Ovary (tissue), 9 donors: ENCODE results near the gene CLDN9. TPM values are rescaled to one million over a fixed set of nuclear protein-coding genes. Genes with fewer than 3 reads are reported as not detected.

Experiments
- DNase-seq, 5 donors: peaks; one replicate each; pipeline ENCODE4 v3.0.0-alpha.2; 2019 to 2020
- H3K27ac ChIP-seq, 2 donors: fragments of 200-600 bp; one replicate each; pipeline versions ENCODE4 v1.5.1 to v1.8.0; 2019 to 2022
- H3K27me3 ChIP-seq: fragments of 200-600 bp; one replicate; pipeline ENCODE4 v1.8.0; 2022
- H3K36me3 ChIP-seq: fragments of 200-600 bp; sonication (generic); one replicate; pipeline ENCODE4 v1.5.1; 2019
- H3K4me1 ChIP-seq: one replicate; pipeline ENCODE4 v1.8.1; 2013; ENCODE audit warnings: mild to moderate bottlenecking, moderate library complexity; ENCODE audit not compliant: insufficient read depth
- H3K4me3 ChIP-seq: fragments of 200-600 bp; sonication (generic); one replicate; pipeline ENCODE4 v1.5.1; 2017
- H3K9me3 ChIP-seq, 2 donors: fragments of 200-600 bp in 1 of 2; sonication (generic) in 1 of 2; one replicate each; pipeline versions ENCODE4 v1.5.1 to v1.8.1; 2013 to 2019; ENCODE audit warnings: mild to moderate bottlenecking in 1 of 2, moderate library complexity in 1 of 2
- EP300 ChIP-seq: sonication (generic); formaldehyde crosslinking; IDR thresholded peaks from one replicate; pipeline ENCODE4 v1.6.1; 2017; ENCODE audit warnings: antibody characterized with exemption
- POLR2A ChIP-seq: fragments of 450-650 bp; IDR thresholded peaks from one replicate; pipeline ENCODE4 v1.6.1; 2017; ENCODE audit warnings: antibody characterized with exemption, mild to moderate bottlenecking, moderate library complexity
- WGBS, 3 donors: extraction: QIAGEN DNeasy Blood & Tissue Kit in 1 of 3; methylation state at CpG; one replicate each; pipeline versions ENCODE4 v1.1.5 to v1.1.7; 2013 to 2017; 5-methylcytosine and 5-hydroxymethylcytosine counted together
- intact Hi-C, 4 donors: fragments of 100-400 bp; cut with DNase I; formaldehyde crosslinking; loops; one replicate each; pipeline versions ENCODE4 v1.11.0 to v1.15.1; 2022 to 2023
- polyA plus RNA-seq, 2 donors: library from polyadenylated mRNA; stranded (reverse); fragments of 200-250 nt in 1 of 2; fragments of 350-450 nt in 1 of 2; fragmentation: Illumina TruSeq in 1 of 2; extraction: RNeasy Lipid Tissue Mini Kit (QIAGEN cat#74804) in 1 of 2; gene quantifications; one replicate each; pipeline ENCODE4 v1.2.3, GENCODE V29; 2013 to 2014
- total RNA-seq, 7 donors: library from RNA; depleted of rRNA in 2 of 7; stranded (reverse); fragments of >200 nt in 2 of 7; fragmentation: NEBNext Ultra II Directional in 3 of 7; extraction: Animal tissue kit (Norgen Biotek cat#: 25700) in 3 of 7; gene quantifications; one replicate each; pipeline versions ENCODE4 v1.1.0 to v1.2.4, GENCODE V29; 2016 to 2023
- TF ChIP-seq, protein P1 (sequence below), 3 donors: fragments of 450-650 bp in 2 of 3; fragments of 200-600 bp in 1 of 3; IDR thresholded peaks; one replicate each; pipeline versions ENCODE4 v1.5.1 to v1.8.0; 2016 to 2022; ENCODE audit warnings: antibody characterized with exemption in 3 of 3, mild to moderate bottlenecking in 1 of 3
- donor health status: DM: no; HTN: no; CAD: no; lungs with moderate emphysema.
- donor health status: DM: no; HTN: no; CAD: no.
- donor health status: Bipolar disorder and iron deficiency.
- donor health status: DM: yes; HTN: yes; CAD: no.
- donor health status: DM: no; HTN: no; CAD: no.
- donor health status: DM: yes; HTN: yes; CAD: no.

Gene CLDN9
- total and polyA plus RNA-seq, 9 donors: 0.11 to 0.24 (median 0.19) TPM; not detected in 5

DNA sequence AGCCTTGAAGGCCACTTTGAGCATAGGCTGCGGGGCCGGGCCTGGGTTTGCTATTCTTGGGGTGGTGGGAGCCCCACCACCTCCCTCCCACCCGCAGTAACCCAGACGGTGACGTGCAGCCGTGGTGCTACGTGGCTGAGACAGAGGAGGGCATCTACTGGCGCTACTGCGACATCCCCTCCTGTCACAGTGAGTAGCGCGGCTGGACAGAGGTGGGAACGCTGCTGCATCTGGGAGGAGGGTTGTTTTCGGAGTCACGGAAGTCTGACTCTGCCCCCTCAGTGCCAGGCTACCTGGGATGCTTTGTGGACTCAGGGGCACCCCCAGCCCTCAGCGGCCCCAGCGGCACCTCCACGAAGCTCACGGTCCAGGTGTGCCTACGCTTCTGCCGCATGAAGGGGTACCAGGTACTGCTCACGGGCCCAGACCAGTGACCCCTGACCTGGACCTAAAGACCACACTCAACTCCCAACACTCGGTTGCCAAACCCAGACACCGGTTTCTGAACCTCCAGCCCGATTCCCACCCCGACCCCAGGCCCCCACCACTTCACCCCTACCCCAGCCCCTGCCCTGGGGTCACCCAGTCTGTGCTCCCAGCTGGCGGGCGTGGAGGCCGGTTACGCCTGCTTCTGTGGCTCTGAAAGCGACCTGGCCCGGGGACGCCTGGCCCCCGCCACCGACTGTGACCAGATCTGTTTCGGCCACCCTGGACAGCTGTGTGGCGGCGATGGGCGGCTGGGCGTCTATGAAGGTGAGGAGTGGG lies 46.5 kb upstream of the CLDN9 start:
- DNase-seq: peak in 1 of 5 donors; percentile 13
- no peak overlapping the region for H3K4me3 ChIP-seq
- H3K4me1 ChIP-seq: peaks cover 13% of the 10 kb centered on the region
- TF ChIP-seq EP300 (no peak), POLR2A (no peak)
- WGBS, 3 donors: 50 to 52% (median 51%) methylated on average over 37 to 39 of the region's 39 CpGs
- H3K9me3 ChIP-seq: no peaks in the 10 kb centered on the region
- peaks cover 16% of the 10 kb centered on the region for H3K27me3 ChIP-seq
- no peaks in the 10 kb centered on the region for H3K36me3 ChIP-seq
- intact Hi-C loops: no loop called here
- no peak overlapping the region for H3K27ac ChIP-seq

DNA sequence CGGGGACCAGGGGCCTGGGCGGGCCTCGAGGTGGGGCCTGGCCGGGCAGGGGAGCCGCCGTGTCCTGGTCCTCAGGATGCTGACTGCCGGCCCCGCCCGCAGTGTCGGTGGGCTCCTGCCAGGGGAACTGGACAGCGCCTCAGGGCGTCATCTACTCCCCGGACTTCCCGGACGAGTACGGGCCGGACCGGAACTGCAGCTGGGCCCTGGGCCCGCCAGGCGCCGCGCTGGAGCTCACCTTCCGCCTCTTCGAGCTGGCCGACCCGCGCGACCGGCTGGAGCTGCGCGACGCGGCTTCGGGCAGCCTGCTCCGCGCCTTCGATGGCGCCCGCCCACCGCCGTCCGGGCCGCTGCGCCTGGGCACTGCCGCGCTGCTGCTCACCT lies 45.9 kb upstream of the CLDN9 start:
- intact Hi-C loops: no loop called here
- peaks cover 13% of the 10 kb centered on the region for H3K4me1 ChIP-seq
- DNase-seq: peak in 1 of 5 donors; percentile 24
- TF ChIP-seq, protein P1, sequence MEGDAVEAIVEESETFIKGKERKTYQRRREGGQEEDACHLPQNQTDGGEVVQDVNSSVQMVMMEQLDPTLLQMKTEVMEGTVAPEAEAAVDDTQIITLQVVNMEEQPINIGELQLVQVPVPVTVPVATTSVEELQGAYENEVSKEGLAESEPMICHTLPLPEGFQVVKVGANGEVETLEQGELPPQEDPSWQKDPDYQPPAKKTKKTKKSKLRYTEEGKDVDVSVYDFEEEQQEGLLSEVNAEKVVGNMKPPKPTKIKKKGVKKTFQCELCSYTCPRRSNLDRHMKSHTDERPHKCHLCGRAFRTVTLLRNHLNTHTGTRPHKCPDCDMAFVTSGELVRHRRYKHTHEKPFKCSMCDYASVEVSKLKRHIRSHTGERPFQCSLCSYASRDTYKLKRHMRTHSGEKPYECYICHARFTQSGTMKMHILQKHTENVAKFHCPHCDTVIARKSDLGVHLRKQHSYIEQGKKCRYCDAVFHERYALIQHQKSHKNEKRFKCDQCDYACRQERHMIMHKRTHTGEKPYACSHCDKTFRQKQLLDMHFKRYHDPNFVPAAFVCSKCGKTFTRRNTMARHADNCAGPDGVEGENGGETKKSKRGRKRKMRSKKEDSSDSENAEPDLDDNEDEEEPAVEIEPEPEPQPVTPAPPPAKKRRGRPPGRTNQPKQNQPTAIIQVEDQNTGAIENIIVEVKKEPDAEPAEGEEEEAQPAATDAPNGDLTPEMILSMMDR (IDR thresholded peaks at IDR 0.05): no peak
- no peak for TF ChIP-seq POLR2A
- TF ChIP-seq EP300: no peak
- no peaks in the 10 kb centered on the region for H3K9me3 ChIP-seq
- H3K27ac ChIP-seq: no peak overlapping the region
- 2 to 5% methylated on average over 40 to 46 of the region's 46 CpGs; no CpG with 5 or more reads in 1 of the 3 donors for WGBS, 3 donors
- no peak overlapping the region for H3K4me3 ChIP-seq
- no peaks in the 10 kb centered on the region for H3K36me3 ChIP-seq
- peaks cover 16% of the 10 kb centered on the region for H3K27me3 ChIP-seq

DNA sequence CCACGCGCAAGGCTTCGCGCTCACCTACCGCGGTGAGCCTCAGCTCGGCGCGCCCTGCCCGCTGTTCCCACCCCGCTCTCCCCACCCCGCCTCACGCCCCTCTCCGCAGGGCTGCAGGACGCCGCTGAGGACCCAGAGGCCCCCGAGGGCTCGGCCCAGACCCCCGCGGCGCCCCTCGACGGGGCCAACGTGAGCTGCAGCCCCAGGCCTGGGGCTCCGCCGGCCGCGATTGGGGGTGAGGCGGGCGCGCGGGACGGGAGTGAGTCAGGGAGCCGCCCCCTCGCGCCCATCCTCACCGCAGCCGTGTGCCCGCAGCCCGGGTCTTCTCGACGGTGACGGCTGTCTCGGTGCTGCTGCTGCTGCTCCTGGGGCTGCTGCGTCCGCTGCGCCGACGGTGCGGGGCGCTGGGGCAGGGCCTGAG lies 45.5 kb upstream of the CLDN9 start:
- intact Hi-C loops: no loop called here
- no peaks in the 10 kb centered on the region for H3K9me3 ChIP-seq
- TF ChIP-seq EP300 (no peak), POLR2A (no peak)
- TF ChIP-seq, protein P1 (IDR thresholded peaks at IDR 0.05): no peak
- DNase-seq: peak in 1 of 5 donors; percentile 10
- H3K27ac ChIP-seq: no peak overlapping the region
- H3K36me3 ChIP-seq: no peaks in the 10 kb centered on the region
- peaks cover 16% of the 10 kb centered on the region for H3K27me3 ChIP-seq
- H3K4me3 ChIP-seq: no peak overlapping the region
- WGBS, 3 donors: 8 to 25% (median 11%) methylated on average over 17 to 51 of the region's 51 CpGs
- H3K4me1 ChIP-seq: peaks cover 13% of the 10 kb centered on the region

DNA sequence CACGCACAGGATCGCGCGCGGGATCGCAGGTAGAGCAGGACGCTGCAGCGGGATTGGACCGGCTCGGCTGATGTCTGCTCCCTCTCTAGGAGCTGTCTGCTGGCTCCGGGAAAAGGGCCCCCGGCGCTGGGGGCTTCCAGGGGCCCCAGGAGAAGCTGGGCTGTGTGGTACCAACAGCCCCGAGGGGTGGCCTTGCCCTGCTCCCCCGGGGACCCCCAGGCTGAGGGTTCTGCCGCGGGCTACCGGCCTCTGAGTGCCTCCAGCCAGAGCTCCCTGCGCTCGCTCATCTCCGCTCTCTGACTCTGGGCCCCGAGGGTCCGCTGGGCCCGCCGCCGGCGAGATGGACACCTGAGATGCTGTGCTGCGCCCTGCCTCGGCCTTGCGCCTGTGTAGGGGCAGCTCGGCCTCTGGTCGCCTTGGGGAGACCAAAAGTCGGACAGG lies 45.0 kb upstream of the CLDN9 start:
- H3K9me3 ChIP-seq: no peaks in the 10 kb centered on the region
- no peak overlapping the region for H3K27ac ChIP-seq
- TF ChIP-seq POLR2A (no peak), EP300 (no peak)
- TF ChIP-seq, protein P1 (IDR thresholded peaks at IDR 0.05): no peak
- H3K27me3 ChIP-seq: peaks cover 16% of the 10 kb centered on the region
- H3K4me3 ChIP-seq: no peak overlapping the region
- 49 to 53% (median 49%) methylated on average over 33 of the region's 33 CpGs for WGBS, 3 donors
- no peaks in the 10 kb centered on the region for H3K36me3 ChIP-seq
- DNase-seq: peak in 1 of 5 donors; percentile 14
- H3K4me1 ChIP-seq: peaks cover 13% of the 10 kb centered on the region
- intact Hi-C loops: no loop called here

DNA sequence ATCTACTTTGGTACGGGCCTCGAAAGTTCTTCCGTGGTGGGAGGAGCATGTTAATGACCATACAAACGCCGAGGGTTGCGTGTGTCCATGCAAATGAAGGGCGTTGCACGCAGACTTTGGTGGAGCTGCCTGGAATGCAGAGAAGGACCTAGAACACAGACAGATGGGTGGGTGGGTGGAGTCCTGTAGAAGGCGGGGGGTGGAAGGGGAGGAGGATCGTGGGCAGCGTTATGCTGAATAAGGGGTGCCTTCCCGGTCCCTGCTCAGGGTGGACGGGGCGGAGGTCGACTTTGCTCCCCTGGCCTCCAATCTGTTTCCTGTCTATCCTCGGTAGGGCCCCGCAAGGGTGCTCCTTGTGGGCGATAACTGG lies 44.4 kb upstream of the CLDN9 start:
- no peak for DNase-seq
- WGBS, 3 donors: 10 to 14% (median 14%) methylated on average over 18 of the region's 18 CpGs
- H3K4me1 ChIP-seq: peaks cover 13% of the 10 kb centered on the region
- no peaks in the 10 kb centered on the region for H3K9me3 ChIP-seq
- no peak for TF ChIP-seq POLR2A
- TF ChIP-seq, protein P1 (IDR thresholded peaks at IDR 0.05): no peak
- no peak overlapping the region for H3K4me3 ChIP-seq
- intact Hi-C loops: no loop called here
- H3K36me3 ChIP-seq: no peaks in the 10 kb centered on the region
- H3K27me3 ChIP-seq: peaks cover 16% of the 10 kb centered on the region
- no peak overlapping the region for H3K27ac ChIP-seq
